Peyer's patch (tissue), 4 donors: ENCODE results near the gene CD96.

Experiments used
- POLR2A ChIP-seq, 2 donors: fragments of 450-650 bp; IDR thresholded peaks; one replicate each; pipeline ENCODE4 v1.5.1; 2017; ENCODE audit warnings: antibody characterized with exemption in 2 of 2, mild to moderate bottlenecking in 2 of 2, moderate library complexity in 2 of 2
- TF ChIP-seq, protein P1 (sequence below), 6 experiments: fragments of 450-650 bp in 4 of 6; fragments of 200-600 bp in 2 of 6; sonication (generic) in 1 of 6; IDR thresholded peaks; one replicate each; pipeline ENCODE4 v1.5.1; 2017 to 2019; ENCODE audit warnings: antibody characterized with exemption in 6 of 6, mild to moderate bottlenecking in 3 of 6, moderate library complexity in 1 of 6

DNA sequence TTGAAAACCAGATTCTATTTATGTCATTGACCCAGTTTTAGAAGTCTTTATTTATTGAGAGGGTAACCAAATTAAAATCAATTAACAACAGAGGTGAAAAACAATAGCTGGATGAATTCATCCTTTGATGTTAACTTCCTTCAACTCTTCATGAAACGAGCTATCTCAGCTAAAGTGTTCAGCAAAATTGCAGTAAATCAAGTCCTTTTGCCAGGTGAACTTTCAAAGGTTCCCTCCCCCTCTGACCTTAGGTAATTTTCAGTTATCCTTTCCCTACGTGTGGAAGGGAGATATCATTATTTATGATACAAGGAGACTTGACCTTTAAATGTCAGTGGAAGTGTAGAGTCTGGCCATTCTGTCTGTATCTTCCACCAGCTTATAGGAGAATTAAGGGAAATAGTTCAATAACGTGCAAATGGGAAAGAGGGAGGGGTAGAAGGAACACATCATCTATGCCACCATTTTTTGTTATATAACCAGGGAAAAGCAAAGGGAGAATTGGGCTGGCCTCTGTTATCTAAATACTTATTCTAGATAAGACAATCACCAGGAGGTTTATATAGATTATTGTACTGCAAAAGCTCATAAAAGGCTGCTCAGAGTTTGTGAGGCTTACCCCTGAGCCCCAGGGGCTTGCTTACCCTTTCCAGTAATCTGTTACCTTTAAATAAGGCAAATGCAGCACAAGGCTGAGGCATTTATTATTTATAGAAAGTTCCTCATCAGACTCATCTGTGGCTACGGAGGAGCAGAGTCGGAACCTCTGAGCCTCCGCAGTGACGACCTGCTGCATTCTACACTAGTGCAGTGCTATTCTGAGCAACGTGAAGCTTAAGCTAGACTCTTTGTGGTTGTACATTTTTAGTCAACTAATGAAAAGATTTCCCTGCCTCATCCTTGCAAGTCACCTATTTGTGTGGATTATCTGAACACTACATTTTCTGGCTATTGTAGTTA lies 150.9 kb downstream of the CD96 start:
- TF ChIP-seq, protein P1, sequence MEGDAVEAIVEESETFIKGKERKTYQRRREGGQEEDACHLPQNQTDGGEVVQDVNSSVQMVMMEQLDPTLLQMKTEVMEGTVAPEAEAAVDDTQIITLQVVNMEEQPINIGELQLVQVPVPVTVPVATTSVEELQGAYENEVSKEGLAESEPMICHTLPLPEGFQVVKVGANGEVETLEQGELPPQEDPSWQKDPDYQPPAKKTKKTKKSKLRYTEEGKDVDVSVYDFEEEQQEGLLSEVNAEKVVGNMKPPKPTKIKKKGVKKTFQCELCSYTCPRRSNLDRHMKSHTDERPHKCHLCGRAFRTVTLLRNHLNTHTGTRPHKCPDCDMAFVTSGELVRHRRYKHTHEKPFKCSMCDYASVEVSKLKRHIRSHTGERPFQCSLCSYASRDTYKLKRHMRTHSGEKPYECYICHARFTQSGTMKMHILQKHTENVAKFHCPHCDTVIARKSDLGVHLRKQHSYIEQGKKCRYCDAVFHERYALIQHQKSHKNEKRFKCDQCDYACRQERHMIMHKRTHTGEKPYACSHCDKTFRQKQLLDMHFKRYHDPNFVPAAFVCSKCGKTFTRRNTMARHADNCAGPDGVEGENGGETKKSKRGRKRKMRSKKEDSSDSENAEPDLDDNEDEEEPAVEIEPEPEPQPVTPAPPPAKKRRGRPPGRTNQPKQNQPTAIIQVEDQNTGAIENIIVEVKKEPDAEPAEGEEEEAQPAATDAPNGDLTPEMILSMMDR (IDR thresholded peaks at IDR 0.05) = no peak
- TF ChIP-seq POLR2A (IDR thresholded peaks at IDR 0.05) = no peak
